GM21737 (cell line): Measurements from ENCODE around the gene COL4A1.
"Not testable (repeated sequence)": the region's sequence is repeated elsewhere in the genome, so short reads cannot be mapped to it uniquely, and the experiment has no call there.

Source experiments
- ATAC-seq: cut with Tn5 transposase; IDR thresholded peaks from one replicate; pipeline ENCODE4 v1.9.1; 2021; ENCODE audit warnings: mild to moderate bottlenecking, moderate library complexity; ENCODE audit not compliant: unreplicated experiment

The COL4A1 gene

GRCh38 chr13:110324026-110324749, 17.2 kb upstream of the COL4A1 start:
- ATAC-seq = no peak

GRCh38 chr13:110323172-110323891, 16.4 kb upstream of the COL4A1 start:
- no peak for ATAC-seq

GRCh38 chr13:110322828-110323171, 15.8 kb upstream of the COL4A1 start:
- no peak for ATAC-seq

GRCh38 chr13:110322126-110322827, 15.3 kb upstream of the COL4A1 start:
- ATAC-seq = no peak

GRCh38 chr13:110321573-110321972, 14.6 kb upstream of the COL4A1 start:
- ATAC-seq = not testable (repeated sequence)

GRCh38 chr13:110320645-110321044, 13.7 kb upstream of the COL4A1 start:
- no peak for ATAC-seq

- no peak for ATAC-seq
Observed at GRCh38 chr13:110319774-110320509, 13.0 kb upstream of the COL4A1 start.

- no peak for ATAC-seq
Observed at GRCh38 chr13:110319397-110319773, 12.4 kb upstream of the COL4A1 start.

- no peak for ATAC-seq
Observed at GRCh38 chr13:110318920-110319319, 12.0 kb upstream of the COL4A1 start.

GRCh38 chr13:110317496-110318195, 10.7 kb upstream of the COL4A1 start:
- no peak for ATAC-seq

- ATAC-seq = no peak
Observed at GRCh38 chr13:110317093-110317492, 10.1 kb upstream of the COL4A1 start.

GRCh38 chr13:110316196-110316595, 9.2 kb upstream of the COL4A1 start:
- no peak for ATAC-seq

GRCh38 chr13:110314516-110315245, 7.7 kb upstream of the COL4A1 start:
- ATAC-seq = no peak

GRCh38 chr13:110313733-110314132, 6.8 kb upstream of the COL4A1 start:
- ATAC-seq = not testable (repeated sequence)

GRCh38 chr13:110313261-110313660, 6.3 kb upstream of the COL4A1 start:
- ATAC-seq = not testable (repeated sequence)

- ATAC-seq = no peak
Observed at GRCh38 chr13:110312339-110313031, 5.5 kb upstream of the COL4A1 start.

- ATAC-seq = no peak
Observed at GRCh38 chr13:110311443-110312338, 4.7 kb upstream of the COL4A1 start.
